Measurements from ENCODE around the gene TMEM107.
A peak's percentile ranks its signal among the peaks of the same experiment; 100 is the strongest.

- TF ChIP-seq POLR2AphosphoS5 (IDR thresholded peaks at IDR 0.05; ENCODE audit: low read depth, low read length) (no peak), ZNF274 (IDR thresholded peaks at IDR 0.05; ENCODE audit: low read depth, low read length) (no peak), CTCF (IDR thresholded peaks at IDR 0.05 in 2 of 3, conservative IDR thresholded peaks at IDR 0.05 in 1 of 3; ENCODE audit: borderline replicate concordance in 1 of 3, insufficient read depth in 1 of 3, low read depth in 2 of 3, low read length in 2 of 3) (peak in 1 of 3 experiments; percentile 42; a peak in 3 of 6 replicates), REST (IDR thresholded peaks at IDR 0.05; ENCODE audit: low read depth) (no peak), EZH2phosphoT487 (IDR thresholded peaks at IDR 0.05; ENCODE audit: borderline replicate concordance) (no peak), EZH2 (IDR thresholded peaks at IDR 0.05) (no peak), FOSL1 (IDR thresholded peaks at IDR 0.05; ENCODE audit: low read depth) (no peak), RAD21 (IDR thresholded peaks at IDR 0.05; ENCODE audit: low read depth) (no peak)
Measured at GRCh38 chr17:8186787-8187516, 10.8 kb upstream of the TMEM107 start.
